NCI-H446 treated with DMSO at 0.1 percent for 48 hours (cell line): ENCODE results near the gene C1QTNF8.

Source experiments
- DNase-seq: peaks from one replicate; lab custom pipeline; 2025; lab: John Stamatoyannopoulos, UW

The C1QTNF8 gene

DNA sequence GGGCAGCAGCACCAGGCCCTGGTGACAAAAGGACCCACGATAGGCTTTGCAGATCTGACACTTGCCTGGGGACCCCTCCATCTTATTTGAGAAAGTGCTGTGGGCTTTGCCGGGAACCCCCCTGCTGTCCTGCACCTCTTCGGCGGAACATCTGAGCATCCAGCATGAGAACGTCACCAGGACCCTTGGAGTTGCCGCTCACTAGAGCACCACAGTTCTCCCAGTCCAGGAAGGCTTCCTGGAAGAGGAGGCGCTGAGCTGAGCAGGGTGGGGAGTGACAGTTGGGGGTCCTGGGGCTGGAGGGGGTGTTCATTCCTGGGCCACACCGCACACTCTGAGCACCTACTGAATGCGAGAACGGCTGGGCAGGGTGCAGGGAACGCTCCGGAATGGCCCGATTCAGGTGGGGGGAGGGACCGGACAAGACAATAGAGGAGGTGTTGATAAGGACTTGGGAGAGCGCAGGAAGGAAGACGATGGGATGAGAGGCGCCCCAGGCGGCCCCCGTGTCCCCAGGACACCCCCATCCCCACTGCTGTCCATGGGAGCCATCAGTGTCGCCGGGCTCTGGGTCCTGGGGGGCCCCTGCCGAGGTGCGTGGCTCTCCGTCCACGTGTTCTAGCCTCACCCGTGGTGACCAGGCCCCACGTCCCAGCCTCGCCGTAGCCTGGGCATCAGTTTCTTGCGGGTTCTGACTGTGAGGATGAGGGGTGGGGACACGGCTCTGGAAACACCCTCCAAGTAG is 32.1 kb upstream of the C1QTNF8 start:
- no peak for DNase-seq

DNA sequence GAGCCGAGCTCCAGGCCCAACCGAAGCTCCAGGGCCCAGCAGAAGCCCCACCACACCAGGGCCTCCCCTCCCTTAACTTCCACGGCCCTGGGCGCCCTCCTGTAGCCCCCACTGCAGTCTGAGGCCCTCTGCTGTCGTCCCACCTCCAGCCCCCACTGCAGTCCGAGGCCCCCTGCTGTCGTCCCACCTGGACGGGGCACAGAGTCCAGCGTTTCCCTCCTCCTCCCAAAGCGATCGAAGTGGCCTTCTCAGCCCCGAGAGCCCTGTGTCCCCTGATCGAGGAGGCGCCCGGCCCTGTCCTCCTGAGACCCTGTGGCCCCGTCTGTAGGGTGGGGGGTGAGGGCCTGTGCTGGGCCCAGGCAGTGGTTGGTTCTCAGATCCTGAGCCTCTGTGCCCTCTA is 31.1 kb upstream of the C1QTNF8 start:
- no peak for DNase-seq

DNA sequence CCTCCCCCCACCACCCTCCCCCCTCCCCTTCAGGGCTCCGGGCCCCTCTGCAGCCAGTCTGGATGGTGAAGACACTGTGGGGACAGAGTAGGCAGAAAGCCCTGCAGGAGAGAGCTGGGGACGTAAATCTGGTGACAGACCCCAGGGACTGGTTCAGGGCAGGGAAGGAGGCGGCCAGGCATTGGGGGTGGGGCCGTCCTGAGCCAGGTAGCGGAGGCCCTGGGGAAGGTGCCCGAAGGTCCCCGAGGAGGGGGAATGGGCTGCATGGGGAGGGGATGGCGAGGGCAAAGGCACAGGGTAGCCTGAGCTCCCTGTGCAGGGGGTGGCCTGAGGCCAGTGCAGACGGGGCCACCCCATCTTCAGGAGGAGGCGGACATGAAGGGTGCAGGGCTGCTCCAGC is 30.5 kb upstream of the C1QTNF8 start:
- no peak for DNase-seq

DNA sequence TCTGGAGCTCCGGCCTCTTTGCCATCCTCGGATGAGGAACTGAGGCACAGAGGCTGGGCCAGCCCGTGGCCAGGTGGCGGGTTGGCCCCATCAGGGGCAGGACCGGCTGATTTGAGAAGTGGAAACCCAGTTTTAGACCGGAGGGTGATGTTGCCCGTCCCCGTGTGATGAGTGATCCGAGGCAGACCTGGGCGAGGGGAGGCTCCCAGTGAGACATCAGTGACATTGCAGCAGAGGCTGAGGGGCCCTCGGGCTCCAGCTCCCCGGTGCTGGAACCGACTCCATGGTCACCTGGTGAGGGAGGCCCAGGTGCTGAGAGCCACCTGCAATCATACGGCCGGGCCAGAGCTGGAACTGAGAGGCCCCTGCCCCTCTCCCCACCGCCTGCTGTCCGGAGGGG is 30.0 kb upstream of the C1QTNF8 start:
- DNase-seq, result no peak

DNA sequence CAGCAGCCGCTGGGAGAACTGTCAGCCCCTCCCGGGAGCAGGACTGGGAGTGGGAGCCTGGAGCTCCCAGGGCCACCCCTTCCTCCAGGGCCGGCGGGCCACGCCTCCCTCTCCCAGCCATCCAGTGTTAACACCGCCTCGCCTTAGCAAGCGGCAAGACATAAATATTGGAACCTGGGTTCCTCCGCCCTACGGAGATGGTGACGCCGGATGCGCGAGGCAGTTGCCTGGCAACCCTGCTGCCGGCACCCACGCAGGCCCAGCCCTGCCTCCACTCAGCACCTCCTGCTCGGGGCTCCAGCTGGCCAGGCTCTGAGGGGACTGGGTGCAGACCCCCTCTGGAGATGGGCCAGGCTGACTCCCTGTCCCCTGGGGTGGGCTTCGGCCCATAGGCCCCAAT is 29.4 kb upstream of the C1QTNF8 start:
- no peak for DNase-seq

DNA sequence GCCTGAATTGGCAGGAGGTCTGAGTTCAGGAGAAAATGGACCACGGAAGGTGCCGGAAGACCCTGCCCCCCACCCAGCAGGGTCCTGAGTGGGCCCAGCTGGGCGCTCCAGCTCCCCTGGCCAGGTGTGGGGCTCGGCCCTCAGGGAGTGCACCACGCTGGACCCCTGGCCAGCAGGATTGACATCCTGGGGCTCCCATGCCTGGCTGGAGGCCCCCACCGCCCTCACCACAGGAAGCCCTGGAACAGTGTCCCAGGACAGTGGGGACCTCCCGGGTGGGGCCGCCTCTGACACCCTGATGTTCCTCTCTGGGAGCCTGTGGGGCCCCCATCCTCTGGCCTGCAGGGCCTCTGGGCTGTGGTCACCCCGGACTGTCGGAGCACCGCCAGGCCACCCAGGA is 28.8 kb upstream of the C1QTNF8 start:
- no peak for DNase-seq

DNA sequence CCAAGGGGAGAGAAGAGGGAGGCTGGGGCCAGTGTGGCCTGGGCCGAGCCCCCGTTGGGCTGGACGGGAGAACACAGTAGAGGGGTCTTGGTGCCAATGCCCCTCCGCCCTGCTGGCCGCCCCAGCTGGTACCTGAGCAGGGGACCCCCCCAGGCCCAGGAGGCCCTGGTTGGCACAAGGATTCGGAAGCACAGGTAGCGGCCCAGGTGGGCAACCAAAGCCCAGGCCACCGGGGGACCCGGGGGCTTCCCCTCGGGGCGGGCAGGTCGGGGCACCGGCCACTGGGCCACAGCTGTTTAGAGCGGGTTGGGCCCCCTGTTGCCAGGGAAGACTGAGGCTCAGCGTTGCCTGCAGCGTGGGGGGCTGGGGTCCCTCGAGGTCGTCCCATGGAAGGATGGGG is 28.2 kb upstream of the C1QTNF8 start:
- no peak for DNase-seq

DNA sequence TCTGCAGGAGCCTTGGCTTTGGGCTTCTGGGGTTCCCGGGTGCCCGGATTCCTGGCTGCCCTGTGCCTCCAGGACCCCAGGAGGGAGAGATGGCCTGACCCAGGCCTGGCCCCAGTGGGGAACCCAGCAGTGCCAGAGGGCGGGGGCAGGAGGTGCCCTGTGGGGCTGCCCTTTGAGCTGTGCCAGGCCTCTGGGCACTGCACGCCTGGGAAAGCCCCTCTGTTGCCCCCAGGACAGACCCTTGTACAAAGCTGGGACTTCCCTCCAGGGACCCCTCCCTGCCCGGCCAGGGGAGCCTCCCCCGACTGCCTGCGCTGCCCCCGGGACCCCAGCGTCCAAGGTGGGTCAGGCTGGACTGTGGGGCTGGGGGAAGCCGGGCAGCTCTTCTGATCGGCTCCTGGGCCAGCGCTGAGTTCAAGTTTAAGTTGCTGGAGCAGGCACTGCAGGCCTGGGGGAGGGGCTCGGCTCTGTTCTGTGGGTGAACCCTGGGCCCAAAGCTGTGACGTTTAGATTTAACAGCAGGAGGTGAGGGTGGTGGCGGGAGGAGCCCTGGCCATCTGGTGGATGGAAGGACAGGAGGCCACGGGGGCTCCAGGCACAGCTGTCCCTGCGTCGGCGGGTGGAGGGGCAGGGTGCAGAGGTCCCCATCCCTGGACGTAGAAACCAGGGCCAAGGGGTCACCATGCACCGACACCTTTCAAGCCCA is 27.6 kb upstream of the C1QTNF8 start:
- DNase-seq, result no peak

DNA sequence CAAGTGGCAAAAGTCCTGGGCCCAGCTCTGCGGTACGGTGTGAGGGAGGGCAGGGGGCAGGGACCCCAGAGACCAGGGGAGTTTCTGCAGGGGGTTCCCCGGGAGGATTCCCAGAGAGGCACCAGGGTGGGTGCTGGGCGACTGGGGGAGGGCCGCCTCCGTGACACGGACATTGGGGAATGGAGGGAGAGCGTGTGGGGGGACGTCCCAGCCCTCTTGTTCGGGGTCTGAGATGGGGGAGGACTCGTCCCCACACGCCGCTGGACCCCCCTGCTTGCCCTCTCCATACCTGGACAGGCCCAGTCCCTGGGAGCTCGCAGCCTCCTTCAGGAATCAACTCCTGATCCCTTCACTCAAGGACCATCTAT is 26.3 kb upstream of the C1QTNF8 start:
- DNase-seq, result no peak

DNA sequence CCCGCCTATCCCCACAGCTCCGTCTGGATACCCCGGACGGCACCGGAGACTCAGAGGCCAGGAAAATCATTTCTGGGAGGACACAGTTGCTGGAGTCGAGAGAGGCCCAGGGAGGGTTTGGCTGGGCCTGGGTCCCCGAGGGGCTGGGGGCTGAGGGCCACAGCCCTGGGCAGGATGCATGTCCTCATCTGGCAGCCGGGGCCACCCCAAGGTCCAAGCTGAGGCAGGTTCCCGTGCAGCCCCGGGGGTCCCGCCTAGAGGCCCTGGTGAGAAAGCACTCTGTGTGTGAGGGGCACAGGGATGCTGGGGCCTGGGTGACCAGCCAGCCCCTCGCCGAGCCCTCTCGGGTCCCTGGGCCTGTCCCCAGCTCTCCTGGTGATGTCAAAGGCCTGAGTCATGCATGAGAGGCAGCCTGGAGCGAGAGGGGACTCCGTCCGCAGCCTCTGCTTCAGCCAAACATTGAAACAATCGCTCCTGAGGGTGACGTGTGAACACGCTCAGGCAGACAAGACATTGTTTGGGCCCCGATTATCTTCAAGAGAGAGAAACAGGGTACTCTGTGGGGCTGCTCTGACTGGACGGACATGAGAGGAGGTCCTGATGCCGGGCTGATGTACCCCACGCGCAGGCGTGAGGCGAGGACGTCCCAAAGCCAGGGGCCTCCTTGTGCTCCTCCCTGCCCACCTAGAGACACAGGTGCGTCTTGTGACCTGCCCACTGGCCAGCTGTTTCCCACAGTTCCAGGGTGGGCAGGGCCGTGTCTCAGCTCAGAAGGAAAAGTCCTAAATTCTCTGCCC is 25.8 kb upstream of the C1QTNF8 start:
- DNase-seq, result no peak

DNA sequence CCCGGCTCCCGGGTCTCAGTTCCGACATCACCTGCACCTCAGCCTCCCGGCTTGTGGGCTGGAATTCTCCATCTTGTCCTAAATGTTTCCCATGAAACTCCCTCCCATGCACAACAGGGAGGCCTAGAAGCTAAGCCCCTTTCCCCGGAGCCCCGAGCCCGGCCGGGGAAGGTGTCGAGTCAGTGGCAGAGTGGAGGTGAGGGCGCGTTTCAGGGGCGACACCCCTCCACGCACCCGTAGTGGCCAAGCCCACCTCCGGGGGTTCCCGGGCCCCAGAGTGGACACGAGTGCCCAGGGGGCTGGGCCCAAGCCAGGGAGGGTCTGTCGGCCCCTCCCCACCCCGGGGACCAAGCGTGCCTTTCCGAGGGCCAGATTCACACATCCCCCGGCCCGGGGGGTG is 25.0 kb upstream of the C1QTNF8 start:
- DNase-seq, result no peak

DNA sequence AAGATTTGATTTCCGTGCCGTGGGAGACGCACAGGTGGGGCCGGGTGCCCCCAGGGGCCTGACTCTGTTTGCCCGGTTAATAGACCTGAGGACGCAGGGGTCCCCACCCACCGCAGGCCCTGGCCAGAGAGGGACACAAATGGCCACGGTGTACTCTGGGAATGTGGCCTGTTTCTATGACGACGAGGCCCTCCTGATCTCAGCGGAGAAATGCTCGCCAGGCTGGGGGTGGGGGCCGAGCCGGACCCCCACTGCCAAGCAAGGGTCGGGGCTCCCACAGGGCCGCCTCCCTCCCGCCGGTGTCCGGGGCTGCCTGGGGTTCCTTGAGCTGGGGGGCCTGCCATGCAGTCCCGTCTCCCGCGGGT is 24.5 kb upstream of the C1QTNF8 start:
- no peak for DNase-seq

DNA sequence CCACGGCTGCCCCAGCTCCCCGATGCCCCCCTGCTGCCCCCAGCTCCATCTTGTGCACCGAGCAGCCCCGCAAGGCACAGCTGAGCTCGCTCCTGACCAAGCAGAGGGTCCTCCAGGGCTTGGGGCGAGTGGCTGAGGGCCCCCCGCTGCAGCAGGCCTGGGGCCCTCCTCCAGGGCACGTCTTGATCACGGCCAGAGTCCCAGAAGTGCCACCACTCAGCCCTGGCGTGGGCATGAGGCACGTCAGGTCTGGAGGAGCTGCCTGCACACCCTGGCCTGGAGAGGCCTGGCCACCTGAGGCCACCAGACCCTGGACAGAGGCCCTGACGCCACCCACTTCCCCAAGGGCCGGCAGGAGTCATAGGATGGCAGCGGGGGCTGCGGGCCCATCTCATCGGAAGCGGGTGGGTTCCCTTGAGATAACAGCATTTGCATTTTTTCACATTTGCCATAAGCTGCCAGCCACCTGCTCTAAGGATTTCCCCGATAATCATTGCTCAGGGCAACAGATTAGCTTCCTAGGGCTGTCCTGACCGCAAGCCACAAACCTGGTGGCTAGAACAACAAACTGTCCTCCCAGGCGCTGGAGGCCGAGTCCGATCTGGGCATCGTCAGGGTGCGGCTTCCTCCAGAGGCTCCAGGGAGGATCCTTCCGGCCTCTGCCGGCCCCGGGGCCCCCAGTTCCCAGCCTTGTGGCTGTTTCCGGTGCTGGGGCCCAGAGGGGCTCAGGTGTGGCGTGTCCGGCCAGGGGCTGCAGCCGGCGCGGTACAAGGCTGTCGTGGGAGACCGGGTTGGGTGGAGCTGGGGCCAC is 23.9 kb upstream of the C1QTNF8 start:
- DNase-seq, result no peak

DNA sequence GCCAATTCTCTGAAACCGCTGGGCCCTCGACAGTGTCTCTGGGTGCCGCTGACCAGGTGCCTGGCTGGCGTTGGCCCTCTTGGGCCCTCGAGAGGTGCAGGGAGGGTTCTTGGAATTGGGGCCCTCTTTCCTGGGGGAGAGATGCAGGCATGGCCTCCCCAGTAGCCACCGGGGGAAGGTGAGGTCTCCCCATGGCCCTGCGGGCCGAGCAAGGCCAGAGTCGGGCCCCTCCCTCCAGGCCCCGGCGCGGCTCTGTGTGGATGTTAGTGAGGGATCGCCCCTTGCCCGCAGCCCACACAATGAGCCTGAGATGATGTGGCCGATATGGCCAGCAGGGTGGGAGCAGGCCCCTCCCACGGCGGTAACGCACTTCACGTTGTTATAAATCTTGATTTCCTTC is 23.1 kb upstream of the C1QTNF8 start:
- no peak for DNase-seq

DNA sequence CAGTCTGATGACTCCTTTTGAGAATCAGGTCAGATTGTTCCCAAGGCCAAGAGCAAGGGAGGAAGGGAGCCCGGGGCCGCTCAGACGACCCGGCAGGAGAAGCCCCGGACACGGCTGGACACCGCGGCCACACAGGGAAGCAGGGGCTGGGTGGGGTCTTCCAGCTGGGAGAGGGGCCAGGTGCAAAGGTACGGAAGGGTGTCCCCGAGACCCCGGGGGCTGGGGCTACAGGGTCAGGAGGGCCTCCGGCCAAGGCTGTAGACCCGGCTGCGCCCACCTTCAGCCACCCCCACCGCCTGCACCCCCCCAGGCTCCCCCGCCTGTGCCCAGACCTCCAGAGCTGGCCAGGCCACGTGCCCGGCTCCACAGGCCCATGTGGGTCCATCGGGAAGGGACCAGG is 21.9 kb upstream of the C1QTNF8 start:
- DNase-seq, result no peak

DNA sequence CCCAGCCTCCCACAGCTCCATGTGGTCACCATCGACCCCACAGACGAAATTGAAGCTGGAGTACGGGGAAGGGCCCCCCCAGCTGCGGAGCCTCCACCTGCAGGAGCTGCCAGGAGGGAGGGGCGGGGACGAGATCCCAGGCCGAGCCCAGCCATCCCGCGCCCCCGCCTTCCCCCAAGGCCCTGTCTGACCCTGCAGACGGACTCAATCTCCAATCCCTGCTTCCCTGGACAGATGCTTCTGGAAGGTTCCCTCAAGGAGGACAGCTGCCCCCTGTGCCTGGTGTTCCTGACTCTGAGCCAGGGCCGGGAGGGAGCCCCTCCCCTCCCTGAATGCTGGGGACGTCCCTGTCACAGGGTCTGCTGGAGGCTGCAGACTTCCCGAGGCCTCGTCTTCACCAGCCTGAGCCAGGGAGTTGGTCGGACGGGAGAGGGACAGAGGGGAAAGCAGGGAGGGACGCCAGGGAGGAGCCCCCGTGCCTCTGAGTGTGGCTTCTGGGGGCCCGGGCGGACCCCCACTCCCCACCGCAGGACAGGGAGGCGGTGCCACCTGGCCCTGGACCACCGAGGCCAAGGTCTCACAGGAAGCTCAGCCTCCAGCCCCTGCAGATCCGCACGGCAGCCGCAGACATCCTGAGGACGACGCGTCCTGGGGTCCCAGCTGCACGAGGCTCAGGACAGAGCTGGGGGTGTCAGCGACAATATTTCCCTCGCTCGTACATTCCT is 21.3 kb upstream of the C1QTNF8 start:
- no peak for DNase-seq

DNA sequence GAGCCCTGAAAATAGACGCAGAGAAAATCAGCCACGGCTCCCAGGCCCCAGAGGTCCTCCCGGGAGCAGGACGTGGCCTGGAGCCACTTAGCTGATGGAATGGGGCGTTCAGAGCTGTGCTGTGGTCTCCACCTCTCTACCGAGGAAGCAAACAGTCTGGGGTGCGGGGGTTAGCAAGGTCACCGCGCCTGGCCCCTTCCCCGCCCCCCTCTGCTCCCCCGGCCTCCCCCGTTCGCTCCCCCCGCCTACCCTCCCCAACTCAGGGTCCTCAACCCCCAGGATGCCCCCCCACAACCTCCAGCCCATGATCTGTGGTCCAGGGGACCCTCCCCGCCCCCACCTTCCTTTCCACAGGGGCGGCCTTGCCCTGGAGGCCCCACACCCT is 20.6 kb upstream of the C1QTNF8 start:
- no peak for DNase-seq

DNA sequence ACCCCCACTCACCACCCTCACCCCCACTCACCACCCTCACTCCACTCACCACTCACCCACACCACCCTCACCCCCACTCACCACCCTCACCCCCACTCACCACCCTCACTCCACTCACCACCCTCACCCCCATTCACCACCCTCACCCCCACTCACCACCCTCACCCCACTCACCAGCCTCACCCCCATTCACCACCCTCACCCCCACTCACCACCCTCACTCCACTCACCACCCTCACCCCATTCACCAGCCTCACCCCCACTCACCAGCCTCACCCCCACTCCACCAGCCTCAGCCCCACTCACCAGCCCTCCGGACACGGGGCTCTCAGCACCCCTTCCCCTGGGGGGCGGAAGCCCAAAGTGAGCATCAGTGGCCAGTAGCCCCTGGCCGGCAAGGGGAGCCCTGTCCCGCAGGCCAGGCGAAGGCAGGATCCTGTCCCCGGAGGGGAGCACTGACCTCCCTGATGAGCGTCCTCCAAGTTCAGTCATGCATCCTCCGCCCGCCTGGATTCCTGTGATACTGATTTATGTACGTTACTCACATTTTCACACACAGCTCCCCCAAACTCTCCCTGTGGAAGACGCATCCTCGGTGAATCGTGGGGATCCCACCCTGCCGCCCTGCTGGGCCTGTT is 18.0 kb upstream of the C1QTNF8 start:
- DNase-seq, result no peak

DNA sequence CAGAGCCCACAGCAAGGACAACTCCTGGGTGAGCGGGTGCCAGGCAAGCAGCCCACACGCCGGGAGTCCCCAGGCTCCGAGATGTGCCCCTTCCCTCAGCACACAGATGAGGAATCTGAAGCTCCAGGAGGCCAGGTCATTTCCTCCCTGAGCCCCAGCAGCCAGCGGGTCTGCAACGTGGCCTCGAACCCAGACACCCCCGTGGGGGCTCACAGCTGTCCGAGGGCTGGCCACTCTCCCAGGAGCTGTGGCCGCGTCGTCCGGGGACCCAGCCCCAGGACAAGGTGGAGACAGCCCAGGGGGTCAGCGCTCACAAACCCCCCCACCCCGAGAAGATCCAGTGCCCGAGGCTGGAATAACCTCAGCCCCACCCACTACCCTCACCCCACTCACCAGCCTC is 17.4 kb upstream of the C1QTNF8 start:
- DNase-seq, result no peak

DNA sequence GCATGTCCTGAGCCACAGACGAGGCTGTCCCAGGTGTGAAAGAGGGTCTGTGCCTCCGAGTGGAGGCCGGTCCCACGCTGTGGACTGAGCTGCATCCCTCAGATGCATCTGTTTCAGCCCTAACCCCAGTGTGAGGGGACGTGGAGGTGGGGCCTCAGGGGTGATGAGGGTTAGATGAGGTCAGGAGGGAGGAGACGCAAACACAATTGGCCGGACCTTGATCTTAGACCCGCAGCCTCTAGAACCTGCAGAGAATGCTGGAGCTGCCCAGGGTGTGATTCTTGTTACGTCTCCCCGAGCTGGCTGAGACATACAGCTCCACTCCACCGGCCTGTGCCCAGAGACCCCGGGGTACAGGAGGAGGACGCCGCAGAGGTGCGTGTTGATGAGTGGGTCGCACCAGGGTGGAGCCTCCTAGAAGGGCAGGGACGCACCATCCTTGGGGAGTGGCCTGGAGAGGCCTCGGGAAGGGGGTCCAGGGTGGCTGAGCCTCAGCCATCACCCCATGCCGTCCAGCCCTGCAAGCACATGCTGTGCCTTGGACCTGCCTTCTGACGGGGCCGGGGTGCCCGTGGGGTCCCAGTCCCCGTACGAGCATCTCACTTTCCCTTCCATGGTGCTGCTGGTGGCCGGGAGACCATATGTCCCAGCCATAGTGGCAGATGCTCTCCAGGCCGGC is 16.6 kb upstream of the C1QTNF8 start:
- no peak for DNase-seq

DNA sequence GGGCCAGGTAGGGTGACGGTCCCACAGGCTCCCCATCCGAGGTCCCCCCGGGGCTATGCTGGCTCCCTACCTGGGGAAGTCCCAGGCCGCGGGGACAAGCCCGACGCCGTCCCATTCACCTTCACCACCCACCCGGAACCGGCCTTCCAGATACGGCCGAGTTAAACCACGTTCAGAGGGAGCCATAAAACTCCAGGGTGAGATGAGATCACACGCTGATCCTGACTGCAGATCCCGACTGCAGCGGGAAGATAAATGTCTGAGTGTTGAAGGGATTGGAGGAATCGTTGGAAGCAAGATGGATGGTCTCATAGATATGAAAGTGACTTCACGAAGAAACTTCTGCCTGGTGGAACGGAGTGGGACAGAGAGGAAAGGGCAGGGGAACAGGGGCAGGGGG is 13.6 kb upstream of the C1QTNF8 start:
- no peak for DNase-seq
